Activated CD4-positive, alpha-beta T cell treated with anti-CD3 and anti-CD28 coated beads, Interleukin-2, amount 50 U/mL, for 4 hours (primary cell): ENCODE results near the gene DES.
A peak's percentile ranks its signal among the peaks of the same experiment; 100 is the strongest.
"Not testable (repeated sequence)": the region's sequence is repeated elsewhere in the genome, so short reads cannot be mapped to it uniquely, and the experiment has no call there.

Experiments used
- DNase-seq, 2 experiments: peaks; one replicate each; pipeline ENCODE4 v3.0.0-alpha.2; 2020

DES gene

GRCh38 chr2:219400562-219400961, 17.6 kb upstream of the DES start:
- DNase-seq = no peak

GRCh38 chr2:219401606-219402005, 16.6 kb upstream of the DES start:
- DNase-seq = no peak

- DNase-seq = peak; percentile 45 to 48
Observed at GRCh38 chr2:219402665-219403515, 15.3 kb upstream of the DES start.

GRCh38 chr2:219403861-219404260, 14.3 kb upstream of the DES start:
- DNase-seq = no peak

- no peak for DNase-seq
Observed at GRCh38 chr2:219404291-219404910, 13.8 kb upstream of the DES start.

- DNase-seq = no peak
Observed at GRCh38 chr2:219404954-219405353, 13.2 kb upstream of the DES start.

GRCh38 chr2:219405451-219405850, 12.7 kb upstream of the DES start:
- DNase-seq = no peak

GRCh38 chr2:219405958-219406860, 12.0 kb upstream of the DES start:
- no peak for DNase-seq

- no peak for DNase-seq
Observed at GRCh38 chr2:219406861-219407230, 11.3 kb upstream of the DES start.

GRCh38 chr2:219407343-219407742, 10.8 kb upstream of the DES start:
- not testable (repeated sequence) for DNase-seq

- no peak for DNase-seq
Observed at GRCh38 chr2:219408204-219408603, 10.0 kb upstream of the DES start.

GRCh38 chr2:219408631-219409030, 9.5 kb upstream of the DES start:
- no peak for DNase-seq

- no peak for DNase-seq
Observed at GRCh38 chr2:219409619-219410018, 8.6 kb upstream of the DES start.

- DNase-seq = no peak
Observed at GRCh38 chr2:219410390-219410789, 7.8 kb upstream of the DES start.

- no peak for DNase-seq
Observed at GRCh38 chr2:219414857-219415256, 3.3 kb upstream of the DES start.

- DNase-seq = no peak
Observed at GRCh38 chr2:219415580-219416234, 2.5 kb upstream of the DES start.

- DNase-seq = no peak
Observed at GRCh38 chr2:219416235-219416602, 2.0 kb upstream of the DES start.

GRCh38 chr2:219416938-219417337, 1.2 kb upstream of the DES start:
- no peak for DNase-seq

GRCh38 chr2:219417374-219417773, 803 bp upstream of the DES start:
- DNase-seq = peak; percentile 11 to 17

- DNase-seq = no peak
Observed at GRCh38 chr2:219419012-219419324, 791 bp downstream of the DES start.

- no peak for DNase-seq
Observed at GRCh38 chr2:219419331-219420197, 1.4 kb downstream of the DES start.

GRCh38 chr2:219420687-219421086, 2.5 kb downstream of the DES start:
- no peak for DNase-seq
